GM23338 (cell line): ENCODE measurements around the gene RPL31. TPM values are rescaled to one million over a fixed set of nuclear protein-coding genes. Genes with fewer than 3 reads are reported as not detected.

Source experiments
- ATAC-seq: fragments of 200-7000 bp; cut with Tn5 transposase; 3 replicates; pipeline ENCODE4 v1.9.1; 2020
- DNase-seq: peaks from one replicate; pipeline ENCODE4 v3.0.0-alpha.2; 2015; ENCODE audit warnings: low spot score
- H2AFZ ChIP-seq: fragments of 200-600 bp; sonication (generic); 2 replicates; pipeline ENCODE4 v1.8.0; 2016; ENCODE audit warnings: antibody characterized with exemption, mild to moderate bottlenecking, moderate library complexity
- H3F3A ChIP-seq: fragments of 200-600 bp; sonication (generic); replicated peaks from 2 replicates; pipeline ENCODE4 v1.8.0; 2017; ENCODE audit warnings: antibody characterized with exemption, mixed run types, low read depth
- H3K27ac ChIP-seq: fragments of 200-600 bp; sonication (generic); 2 replicates; pipeline ENCODE4 v1.6.1; 2016; ENCODE audit warnings: low read depth
- H3K27me3 ChIP-seq: fragments of 200-600 bp; sonication (generic); 2 replicates; pipeline ENCODE4 v1.8.0; 2016; ENCODE audit warnings: mild to moderate bottlenecking, mixed run types, moderate library complexity; ENCODE audit not compliant: insufficient read depth
- H3K36me3 ChIP-seq: fragments of 200-600 bp; sonication (generic); 2 replicates; pipeline ENCODE4 v1.8.0; 2016; ENCODE audit warnings: mild to moderate bottlenecking; ENCODE audit not compliant: insufficient read depth
- H3K4me1 ChIP-seq: fragments of 200-600 bp; sonication (generic); 2 replicates; pipeline ENCODE4 v1.8.0; 2016; ENCODE audit warnings: mild to moderate bottlenecking, moderate library complexity; ENCODE audit not compliant: insufficient read depth
- H3K4me2 ChIP-seq: fragments of 200-600 bp; sonication (generic); 2 replicates; pipeline ENCODE4 v1.7.1; 2017; ENCODE audit warnings: mixed run types
- H3K4me3 ChIP-seq: fragments of 200-600 bp; sonication (generic); 2 replicates; pipeline ENCODE4 v1.6.1; 2016; ENCODE audit warnings: mixed run types
- H3K79me2 ChIP-seq: fragments of 200-600 bp; sonication (generic); replicated peaks from 2 replicates; pipeline ENCODE4 v1.8.0; 2017; ENCODE audit warnings: mild to moderate bottlenecking; ENCODE audit not compliant: insufficient read depth
- H3K9me2 ChIP-seq: fragments of 200-600 bp; sonication (generic); 2 replicates; pipeline ENCODE4 v1.8.0; 2017; ENCODE audit not compliant: insufficient read depth
- H4K20me1 ChIP-seq: fragments of 200-600 bp; sonication (generic); replicated peaks from 2 replicates; pipeline ENCODE4 v1.8.0; 2017; ENCODE audit warnings: mild to moderate bottlenecking; ENCODE audit not compliant: insufficient read depth
- H3K27ac Mint-ChIP-seq: 2 replicates; pipeline ENCODE4 v1.8.0; 2020; ENCODE audit warnings: inconsistent platforms, mild to moderate bottlenecking, moderate library complexity, mixed read lengths
- H3K27me3 Mint-ChIP-seq: 3 replicates; pipeline ENCODE4 v1.8.0; 2022; ENCODE audit warnings: low read depth, mild to moderate bottlenecking, moderate library complexity, mixed read lengths, inconsistent platforms; ENCODE audit not compliant: insufficient read depth, poor library complexity
- H3K36me3 Mint-ChIP-seq: 3 replicates; pipeline ENCODE4 v1.8.0; 2021; ENCODE audit warnings: low read depth, mild to moderate bottlenecking, inconsistent platforms, moderate library complexity, mixed read lengths
- H3K4me1 Mint-ChIP-seq: 3 replicates; pipeline ENCODE4 v1.8.0; 2020; ENCODE audit warnings: mild to moderate bottlenecking, inconsistent platforms, mixed read lengths
- H3K4me3 Mint-ChIP-seq: 3 replicates; pipeline ENCODE4 v1.8.0; 2021; ENCODE audit warnings: moderate library complexity, mild to moderate bottlenecking, inconsistent platforms, mixed read lengths
- H3K9me3 Mint-ChIP-seq: 3 replicates; pipeline ENCODE4 v1.8.0; 2020; ENCODE audit warnings: moderate library complexity, mild to moderate bottlenecking, inconsistent platforms, mixed read lengths
- CTCF ChIP-seq, 2 experiments: fragments of 200-600 bp in 1 of 2; sonication (generic) in 1 of 2; conservative IDR thresholded peaks; 2 replicates each; pipeline versions ENCODE4 v1.5.1 to v1.6.1; 2016 to 2017; ENCODE audit warnings: antibody characterized with exemption in 2 of 2, low read depth in 2 of 2, mild to moderate bottlenecking in 2 of 2, moderate library complexity in 1 of 2
- ETS1 ChIP-seq: IDR thresholded peaks from 2 replicates; pipeline ENCODE4 v1.6.1; 2016; ENCODE audit warnings: antibody characterized with exemption
- EZH2 ChIP-seq: fragments of 200-600 bp; sonication (generic); IDR thresholded peaks from one replicate; pipeline ENCODE4 v1.8.0; 2017; ENCODE audit warnings: antibody characterized with exemption, mild to moderate bottlenecking, low read depth; ENCODE audit not compliant: unreplicated experiment
- EZH2phosphoT487 ChIP-seq: fragments of 200-600 bp; sonication (generic); IDR thresholded peaks from one replicate; pipeline ENCODE4 v1.8.1; 2018; ENCODE audit warnings: antibody characterized with exemption; ENCODE audit not compliant: unreplicated experiment
- JUNB ChIP-seq: IDR thresholded peaks from one replicate; pipeline ENCODE4 v1.6.1; 2016; ENCODE audit warnings: antibody characterized with exemption; ENCODE audit not compliant: unreplicated experiment
- NANOG ChIP-seq: IDR thresholded peaks from 2 replicates; pipeline ENCODE4 v1.6.1; 2016; ENCODE audit warnings: antibody characterized with exemption, borderline replicate concordance
- POLR2AphosphoS5 ChIP-seq: IDR thresholded peaks from 2 replicates; pipeline ENCODE4 v1.6.1; 2016; ENCODE audit warnings: antibody characterized with exemption, low read depth
- REST ChIP-seq: IDR thresholded peaks from one replicate; pipeline ENCODE4 v1.6.1; 2018; ENCODE audit warnings: antibody characterized with exemption; ENCODE audit not compliant: unreplicated experiment
- ZNF114 ChIP-seq: fragments of 250-450 bp; sonication (Bioruptor Pico); IDR thresholded peaks from 2 replicates; pipeline ENCODE4 v1.5.0; 2020; ENCODE audit warnings: mild to moderate bottlenecking, moderate library complexity
- ZNF331 ChIP-seq: fragments of 250-450 bp; sonication (Bioruptor Pico); IDR thresholded peaks from 2 replicates; pipeline ENCODE4 v1.5.0; 2020; ENCODE audit warnings: low read depth, mild to moderate bottlenecking, moderate library complexity
- polyA plus RNA-seq: library from polyadenylated mRNA; unstranded; fragments of >200 nt; fragmentation: Nextera tagmentation; extraction: Ambion mirVana; gene quantifications from 2 replicates; pipeline ENCODE4 v1.2.1, GENCODE V29; 2016
- total RNA-seq: library from RNA; depleted of rRNA; stranded (reverse); fragments of >200 nt; shearing (Covaris generic); gene quantifications from 2 replicates; pipeline ENCODE4 v1.2.3, GENCODE V29; 2014

The RPL31 gene
- total and polyA plus RNA-seq, 2 experiments from 2014 or later, result 819 to 3,213 TPM

GRCh38 chr2:100971221-100971620, 30.9 kb upstream of the RPL31 start (continued):
- TF ChIP-seq REST (no peak), ETS1 (no peak), JUNB (no peak), NANOG (no peak), EZH2phosphoT487 (no peak), EZH2 (no peak), ZNF331 (no peak), POLR2AphosphoS5 (no peak)

GRCh38 chr2:100972452-100972851, 29.6 kb upstream of the RPL31 start:
- H3K9me3 Mint-ChIP-seq, result no peaks in the 10 kb centered on the region
- H3K4me3 ChIP-seq, result no peak overlapping the region
- no peaks in the 10 kb centered on the region for H4K20me1 ChIP-seq
- no peak overlapping the region for H2AFZ ChIP-seq
- no peaks in the 10 kb centered on the region for H3K9me2 ChIP-seq
- ATAC-seq (no peak), DNase-seq (no peak)
- H3K4me2 ChIP-seq, result no peak overlapping the region
- no peaks in the 10 kb centered on the region for H3K27me3 ChIP-seq
- H3K27ac ChIP-seq, result no peak overlapping the region
- H3K36me3 ChIP-seq, result no peaks in the 10 kb centered on the region
- no peaks in the 10 kb centered on the region; the same call in 1 of the 3 replicates for H3K4me1 Mint-ChIP-seq
- no peak for TF ChIP-seq ZNF331
- TF ChIP-seq CTCF (conservative IDR thresholded peaks at IDR 0.05; ENCODE audit: low read depth in 2 of 2), result no peak
- no peak for TF ChIP-seq POLR2AphosphoS5
- no peak for TF ChIP-seq ZNF114 (CRISPR knock-in tag)
- no peak overlapping the region for H3K4me3 Mint-ChIP-seq
- no peaks in the 10 kb centered on the region for H3K4me1 ChIP-seq
- peaks cover 3% of the 10 kb centered on the region for H3K27me3 Mint-ChIP-seq
- no peak overlapping the region for H3K27ac Mint-ChIP-seq
- H3K36me3 Mint-ChIP-seq, result no peaks in the 10 kb centered on the region
- no peaks in the 10 kb centered on the region for H3F3A ChIP-seq
- H3K79me2 ChIP-seq, result no peaks in the 10 kb centered on the region
